HG03521 (cell line): ENCODE measurements around the gene OSBPL3.

ENCODE experiments used
- ATAC-seq: cut with Tn5 transposase; IDR thresholded peaks from one replicate; pipeline ENCODE4 v1.9.1; 2021; ENCODE audit warnings: mild to moderate bottlenecking, moderate library complexity; ENCODE audit not compliant: unreplicated experiment

The OSBPL3 gene

DNA sequence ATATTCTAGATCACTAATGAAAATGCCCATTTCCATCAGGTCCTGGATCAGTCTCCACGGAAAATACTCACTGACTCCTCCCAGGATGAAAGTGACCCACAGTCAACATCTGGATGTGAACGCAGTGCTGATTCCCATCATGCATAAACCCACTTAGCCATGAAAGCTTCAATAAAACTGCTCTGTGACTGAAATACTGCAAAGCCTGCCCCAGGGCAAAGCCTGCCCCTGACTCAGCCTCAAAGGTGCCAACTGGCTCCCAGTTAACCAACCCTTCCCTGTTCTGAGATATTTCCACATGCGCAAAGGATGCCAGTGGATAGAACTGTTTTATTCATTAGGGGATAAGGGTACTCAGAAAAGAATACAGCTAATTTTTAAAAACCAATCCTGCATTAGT, 24.0 kb downstream of the OSBPL3 start:
- no peak for ATAC-seq

DNA sequence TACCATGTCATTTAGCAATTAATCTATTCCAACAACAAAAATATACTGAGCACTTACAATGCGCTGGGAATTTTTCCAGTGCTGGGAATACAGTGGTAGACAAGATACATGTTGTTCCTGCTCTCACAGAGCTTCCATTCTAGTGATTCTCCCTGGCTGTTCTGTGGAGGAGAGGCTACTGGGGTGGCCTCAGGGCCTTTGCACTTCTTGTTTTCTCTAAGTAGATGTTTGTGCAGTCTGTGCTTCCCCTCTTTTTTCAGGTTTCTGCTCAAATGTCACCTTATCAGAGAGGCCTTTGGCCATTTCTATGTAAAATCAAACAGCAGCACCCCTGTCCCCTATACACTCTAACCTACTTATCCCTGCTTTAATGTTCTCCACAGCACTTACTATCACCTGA, 24.7 kb downstream of the OSBPL3 start:
- ATAC-seq: no peak

DNA sequence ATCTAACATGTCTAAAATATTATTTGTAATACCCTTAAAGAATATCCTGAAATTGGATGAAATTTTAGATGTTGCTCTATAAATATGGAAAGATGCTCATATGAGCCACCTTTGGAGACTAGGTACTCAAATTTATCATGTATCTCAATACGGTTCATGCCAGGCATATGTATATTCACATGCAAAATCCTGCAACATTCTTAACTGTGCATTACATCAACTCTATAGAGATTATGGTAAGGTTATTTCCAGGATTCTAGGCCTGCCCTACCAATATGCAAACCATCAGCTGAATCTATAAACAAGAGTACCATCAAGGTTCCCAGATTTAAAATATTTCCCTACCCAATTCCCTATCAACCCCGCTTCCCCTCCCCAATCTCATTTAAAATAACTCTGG, 27.5 kb downstream of the OSBPL3 start:
- no peak for ATAC-seq

DNA sequence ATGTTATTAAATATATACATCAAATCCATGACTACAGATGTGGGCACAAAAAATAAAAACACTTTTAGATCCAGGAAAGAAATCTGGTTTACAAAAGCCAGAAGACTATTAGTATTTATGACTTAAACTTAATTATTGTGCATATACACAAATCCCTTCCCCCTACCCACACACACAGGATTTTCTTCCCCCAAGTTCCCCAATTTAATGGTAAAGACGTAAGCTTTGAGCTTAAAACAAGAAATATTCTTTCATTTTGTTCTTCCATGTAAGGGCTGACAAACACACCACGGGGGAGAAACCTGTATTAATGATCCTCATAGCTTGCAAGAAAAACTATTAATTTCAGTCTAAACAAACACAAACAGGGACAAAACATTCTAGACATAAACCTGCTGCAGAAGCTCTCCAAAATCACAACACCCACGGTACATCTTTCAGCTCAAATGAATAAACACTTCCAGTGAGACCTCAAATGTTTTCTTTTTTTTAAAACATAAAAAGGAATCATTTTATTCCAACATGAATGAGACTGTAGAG, 28.5 kb downstream of the OSBPL3 start:
- ATAC-seq: no peak

DNA sequence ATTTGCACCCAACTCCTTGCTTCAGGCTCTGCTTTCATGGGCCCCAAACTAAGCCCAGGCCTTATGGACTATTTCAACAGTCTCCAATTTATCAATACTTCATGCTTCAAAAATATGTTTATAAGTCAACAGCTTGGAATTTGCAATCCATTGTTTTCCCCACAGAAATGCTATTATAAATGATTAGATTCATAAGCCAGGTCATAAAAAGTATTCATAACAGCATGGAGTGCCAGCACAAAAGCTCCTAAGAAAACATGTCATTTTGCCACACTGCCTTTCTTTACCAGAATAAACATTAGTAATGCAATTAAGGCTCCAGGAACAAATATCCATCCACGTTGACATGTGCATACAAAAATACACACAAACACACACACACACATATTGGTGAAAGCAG, 30.1 kb downstream of the OSBPL3 start:
- ATAC-seq: no peak

DNA sequence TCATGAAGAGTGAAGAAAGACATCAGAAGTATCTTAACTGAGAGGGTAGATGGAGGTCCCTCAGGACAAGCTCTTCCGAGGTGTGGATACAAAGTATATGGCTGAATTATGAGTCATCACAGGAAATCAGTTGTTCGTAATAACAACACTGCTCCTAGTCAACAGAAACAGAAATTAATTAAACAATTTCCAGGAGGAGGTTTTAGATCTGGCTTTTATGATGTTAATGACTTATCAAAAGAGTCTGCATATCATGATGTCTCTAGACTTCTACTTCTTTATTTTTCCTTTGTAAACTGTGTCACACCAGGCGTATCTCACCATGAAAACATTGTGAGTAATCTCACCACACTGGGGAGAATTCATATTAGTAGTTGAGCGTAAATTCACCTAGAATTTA, 31.2 kb downstream of the OSBPL3 start:
- ATAC-seq: no peak

DNA sequence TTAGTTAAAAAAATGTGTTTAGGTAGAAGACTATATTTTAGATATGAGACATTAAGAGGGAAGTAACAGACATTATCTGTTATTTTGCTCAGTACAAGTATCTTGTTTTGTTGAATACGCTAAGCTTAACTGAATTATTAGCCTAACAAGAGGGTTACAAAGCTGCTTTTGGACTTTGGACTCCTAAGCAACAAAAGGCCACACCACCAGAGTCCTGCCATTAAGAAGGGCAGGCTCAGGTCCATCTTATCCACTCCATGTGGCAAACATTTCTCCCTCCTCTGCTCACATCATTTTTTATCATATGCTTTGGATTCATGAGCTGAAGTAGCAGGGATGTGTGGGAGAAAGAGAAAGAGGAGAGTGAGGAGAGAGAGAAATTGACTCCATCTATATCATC, 33.5 kb downstream of the OSBPL3 start:
- no peak for ATAC-seq

DNA sequence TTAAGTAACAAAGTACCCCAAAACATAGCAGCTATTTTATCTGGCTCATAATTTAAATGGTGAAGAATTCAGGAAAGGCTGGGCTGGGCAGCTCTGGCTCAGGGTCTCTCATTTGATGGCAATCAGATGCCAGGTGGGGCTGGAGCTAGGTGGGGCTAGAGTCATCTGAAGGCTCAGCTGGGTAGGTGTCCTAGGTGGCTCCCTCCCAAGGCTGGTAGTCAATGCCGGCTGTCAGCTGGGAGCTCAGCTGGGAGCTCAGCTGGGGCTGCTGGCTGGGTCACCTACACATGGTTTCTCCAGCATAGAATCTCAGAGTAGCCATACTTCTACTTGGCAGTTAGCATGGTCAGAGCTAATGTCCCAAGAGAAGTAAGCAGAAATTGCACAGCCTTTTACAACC, 34.1 kb downstream of the OSBPL3 start:
- no peak for ATAC-seq

DNA sequence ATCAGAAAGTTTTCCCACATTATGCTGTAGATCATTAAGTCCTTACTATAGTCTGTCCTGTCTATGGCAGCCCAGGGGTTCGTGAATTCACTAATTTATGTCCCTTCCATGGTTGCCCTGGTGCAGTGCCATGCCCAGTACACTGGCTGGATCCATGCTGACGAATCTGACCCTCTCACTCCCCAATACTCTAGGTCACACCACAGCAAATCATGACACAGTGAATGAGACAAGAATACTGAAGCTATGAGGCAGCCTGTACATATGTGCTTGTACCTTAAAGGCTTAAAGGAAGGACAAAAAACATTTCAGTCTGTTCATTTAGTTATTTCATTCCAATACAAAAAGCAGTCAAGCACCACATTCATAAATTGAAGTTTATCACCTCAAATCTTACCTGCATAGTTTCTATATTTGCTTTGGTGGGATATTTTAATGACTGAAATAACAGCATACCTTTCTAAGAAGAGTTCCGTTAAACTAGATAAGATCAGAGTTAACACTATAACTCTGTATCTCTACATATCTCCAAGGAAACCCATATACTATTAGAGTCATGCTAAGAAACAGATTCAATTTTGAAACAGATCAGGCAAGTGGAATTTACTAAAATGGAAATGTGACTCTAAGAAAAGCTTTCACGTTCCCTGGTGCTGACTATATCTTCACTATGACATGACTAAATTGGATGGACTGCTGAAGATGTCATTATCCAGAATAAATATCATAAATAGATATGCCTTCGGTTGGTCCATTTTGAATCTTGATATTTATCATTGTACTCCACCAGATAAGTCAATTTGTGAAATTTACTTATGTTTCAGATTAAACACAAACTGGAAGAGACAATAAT, 36.7 kb downstream of the OSBPL3 start:
- no peak for ATAC-seq

DNA sequence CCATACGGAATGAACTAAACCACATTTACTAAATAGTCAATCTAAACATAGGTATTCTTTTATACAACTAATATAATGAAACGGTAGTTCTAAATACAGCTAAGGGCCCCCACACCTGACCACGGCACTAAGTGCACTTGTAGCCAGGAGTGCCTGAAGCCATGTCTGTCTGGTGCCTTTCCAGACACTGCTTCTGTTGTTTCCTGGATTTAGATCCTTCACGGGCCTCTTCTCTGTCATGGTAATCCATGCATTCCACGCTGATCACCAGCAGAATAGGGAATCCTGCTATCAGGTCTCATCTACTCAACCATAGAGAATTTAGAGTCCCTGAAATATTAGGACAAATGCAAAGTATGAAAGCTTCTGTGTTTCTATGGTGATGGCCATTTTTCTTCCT, 37.8 kb downstream of the OSBPL3 start:
- no peak for ATAC-seq

DNA sequence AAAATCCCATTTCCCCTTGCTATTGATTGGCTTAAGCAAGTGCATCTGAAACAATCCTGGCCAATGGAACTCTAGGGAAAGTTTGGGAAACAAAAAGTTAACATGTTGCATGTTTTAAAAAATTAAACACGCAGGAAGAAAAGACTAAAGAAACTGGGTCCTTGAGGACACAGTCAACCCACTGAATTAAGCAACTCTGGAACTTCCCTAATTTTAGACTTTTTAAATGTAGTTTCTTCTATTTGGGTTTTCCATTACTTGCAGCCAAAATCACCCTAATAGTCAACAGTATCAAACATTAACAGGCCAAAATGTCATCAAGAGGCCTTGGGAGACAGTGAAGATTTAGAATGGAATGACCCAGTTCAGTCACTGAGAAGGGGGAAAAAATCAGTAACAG, 40.6 kb downstream of the OSBPL3 start:
- ATAC-seq: no peak

DNA sequence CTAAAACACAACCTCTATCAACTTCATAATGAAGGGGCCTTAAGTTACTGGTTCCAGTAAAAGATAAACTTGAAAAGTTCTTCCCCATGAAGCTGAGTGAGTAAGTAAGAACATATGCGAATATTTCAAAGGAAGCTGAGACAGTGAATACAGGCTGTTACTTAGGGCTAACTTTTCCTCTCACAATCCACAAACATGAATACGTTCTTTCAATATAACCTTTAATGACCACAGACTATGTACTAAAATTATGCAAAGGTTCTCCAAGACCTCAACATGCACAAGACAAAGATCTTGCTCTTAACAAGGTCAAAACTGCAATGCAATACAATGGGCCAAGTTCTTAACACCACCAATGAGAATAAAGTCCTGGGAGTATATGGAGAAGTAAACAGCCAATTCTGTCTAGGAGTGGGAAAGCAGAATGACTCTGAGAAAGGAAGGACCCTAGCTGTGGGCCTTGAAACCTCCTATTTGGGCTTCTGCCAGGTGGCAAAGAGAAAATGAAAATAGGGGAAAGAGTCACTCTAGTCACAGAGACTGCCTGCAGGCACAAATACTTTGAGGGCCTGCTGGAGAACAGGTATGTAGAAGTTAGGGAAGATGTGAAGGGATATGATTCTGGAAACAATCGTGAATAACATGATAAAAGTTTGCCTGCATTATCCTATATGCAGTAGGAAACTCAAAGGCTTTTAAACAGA, 43.7 kb downstream of the OSBPL3 start:
- ATAC-seq: peak; percentile 74

DNA sequence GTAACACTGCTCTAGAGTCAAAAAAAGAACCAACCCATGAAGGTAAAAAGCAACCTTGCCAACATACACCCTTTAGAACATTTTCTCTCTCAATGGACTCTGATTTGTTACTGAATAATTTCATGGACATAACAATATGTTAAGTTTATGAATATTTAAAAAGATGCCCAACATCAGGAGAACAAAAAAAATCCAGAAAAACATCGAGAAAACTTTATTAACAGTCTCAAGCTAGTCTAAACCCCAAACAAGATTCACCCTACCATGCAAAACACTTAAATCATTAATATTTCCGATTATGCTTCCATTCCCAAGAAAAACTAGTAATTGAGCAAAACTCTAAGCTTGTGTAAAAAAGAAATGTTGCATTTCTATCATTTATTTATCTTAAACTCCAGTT, 46.7 kb downstream of the OSBPL3 start:
- no peak for ATAC-seq

DNA sequence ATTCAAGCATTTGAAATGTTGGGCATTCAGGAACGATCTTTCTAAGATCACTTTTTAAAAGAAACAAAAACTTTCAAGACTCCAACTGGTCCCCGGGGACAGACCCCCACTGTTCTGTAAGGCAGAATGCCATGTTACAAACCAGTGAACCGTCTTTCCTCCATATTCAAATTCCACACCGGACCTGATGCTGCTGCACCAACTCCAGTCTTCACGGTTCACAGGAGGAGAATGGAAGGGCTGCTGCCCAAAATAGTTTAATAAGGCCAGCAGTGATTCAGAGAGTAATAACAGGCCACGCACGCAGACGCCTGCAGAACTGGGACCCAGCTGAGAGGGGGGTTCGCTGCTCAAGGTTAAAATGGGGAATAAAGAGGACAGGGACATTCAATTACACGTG, 47.2 kb downstream of the OSBPL3 start:
- ATAC-seq: no peak

DNA sequence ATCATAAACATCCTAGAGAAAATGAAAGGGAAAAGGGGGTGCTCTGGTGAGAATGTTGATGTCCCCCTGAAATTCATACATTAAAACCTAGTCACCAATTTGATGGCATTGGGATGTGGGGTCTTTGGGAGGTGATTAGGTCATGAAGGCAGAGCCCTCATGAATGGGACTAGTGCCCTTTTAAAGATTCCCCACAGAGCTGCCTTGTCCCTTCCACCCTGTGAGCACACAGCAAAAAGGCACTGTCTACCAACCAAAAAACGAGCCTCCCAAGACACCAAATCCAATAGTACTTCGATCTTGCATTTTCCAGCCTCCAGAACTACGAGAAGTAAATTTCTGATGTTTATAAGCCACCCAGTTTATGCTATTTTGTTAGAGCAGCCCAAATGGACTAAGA, 47.6 kb downstream of the OSBPL3 start:
- ATAC-seq: no peak

DNA sequence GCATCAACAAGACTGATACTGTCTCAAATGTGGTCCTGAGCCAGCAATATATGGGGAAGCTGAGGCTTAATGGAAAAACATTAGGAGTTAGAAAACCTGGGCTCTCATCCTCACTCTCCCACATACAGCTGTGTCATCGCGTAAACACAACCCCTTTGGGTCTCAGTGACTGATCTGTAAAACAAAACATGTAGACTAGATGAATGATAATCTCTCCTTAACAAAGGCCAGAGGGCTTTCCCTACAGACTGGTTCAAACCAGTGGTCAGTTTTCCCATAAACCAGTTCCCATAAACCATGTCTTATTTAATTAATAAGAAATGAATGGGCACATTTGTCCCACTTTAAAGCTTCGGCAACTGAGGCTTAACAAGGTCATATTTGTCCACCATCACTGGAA, 48.1 kb downstream of the OSBPL3 start:
- no peak for ATAC-seq

DNA sequence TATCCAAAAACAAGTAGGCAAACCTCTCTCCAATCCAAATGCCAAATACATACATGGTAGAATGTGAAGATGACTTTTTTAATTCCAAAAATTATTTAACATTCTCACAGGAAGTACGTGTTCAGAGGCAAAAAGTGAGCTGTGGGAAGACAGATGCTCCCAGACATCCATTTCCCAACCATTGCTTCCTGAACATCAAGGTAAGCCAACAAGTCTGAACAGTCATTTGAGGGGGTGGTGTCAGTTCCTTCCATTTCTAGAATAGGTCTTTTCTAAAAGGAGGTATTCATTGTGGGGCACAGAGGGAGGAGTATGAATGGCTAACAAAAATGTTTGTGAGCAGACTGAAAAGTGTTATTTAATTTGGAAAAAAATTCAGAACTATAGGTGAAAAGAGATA, 49.1 kb downstream of the OSBPL3 start:
- no peak for ATAC-seq

DNA sequence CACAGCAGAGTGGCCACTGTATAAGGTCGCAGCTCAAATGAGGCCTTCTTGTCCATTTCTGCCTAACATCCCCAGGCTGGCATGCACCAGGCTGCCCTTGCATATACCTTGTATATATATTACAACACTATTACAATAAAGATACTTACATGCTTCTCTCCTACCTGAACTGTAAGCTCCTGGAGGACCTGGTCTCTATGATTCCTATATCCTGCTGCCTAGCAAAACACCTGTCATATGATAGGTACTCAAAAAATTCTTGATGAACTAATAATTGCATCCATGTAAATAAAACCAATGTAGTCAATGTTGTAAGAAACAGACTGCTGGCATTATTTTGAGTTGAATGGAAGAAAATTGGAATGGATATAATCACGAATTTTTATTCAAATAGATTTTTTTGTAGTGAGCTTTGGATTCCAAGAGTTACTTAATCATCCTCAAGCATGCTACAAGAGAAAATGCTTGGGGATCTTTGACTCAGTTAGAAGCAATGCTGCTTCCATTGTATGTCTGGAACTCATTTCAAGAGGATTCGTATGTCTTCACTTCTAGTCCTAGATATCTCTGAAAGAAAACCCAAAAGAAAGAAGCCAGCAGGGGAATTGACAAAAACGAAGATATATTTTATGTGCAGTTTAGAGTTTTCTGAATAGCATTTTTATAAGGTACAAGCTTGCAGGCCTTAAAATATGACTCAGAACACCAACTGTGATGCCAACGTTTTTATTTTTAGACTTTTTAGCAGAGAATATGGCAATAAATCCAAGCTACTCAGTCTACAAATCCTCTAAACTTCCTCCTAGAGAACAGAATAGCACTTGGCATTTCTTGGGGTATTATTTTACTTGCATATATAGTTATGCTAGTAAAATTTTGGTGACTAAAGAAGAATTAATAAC, 53.1 kb downstream of the OSBPL3 start:
- ATAC-seq: no peak

DNA sequence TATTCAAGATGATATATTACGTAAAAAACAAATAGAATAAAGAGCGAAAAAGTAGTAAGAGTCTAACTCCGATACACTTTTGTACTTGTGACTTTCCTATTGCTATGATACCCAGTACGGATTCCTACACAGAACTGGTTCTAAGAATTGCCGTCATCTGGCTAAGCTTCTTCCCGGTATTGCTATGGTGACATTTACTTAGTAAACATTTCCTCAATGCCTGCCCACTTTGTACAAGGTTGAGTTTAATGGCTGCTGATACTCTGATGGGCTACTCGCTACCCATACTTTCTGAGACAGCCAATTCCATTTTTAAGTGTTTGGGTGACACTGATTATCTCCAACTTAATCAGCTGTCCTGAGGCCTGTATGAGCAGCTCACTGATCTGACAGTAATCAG, 55.6 kb downstream of the OSBPL3 start:
- no peak for ATAC-seq

DNA sequence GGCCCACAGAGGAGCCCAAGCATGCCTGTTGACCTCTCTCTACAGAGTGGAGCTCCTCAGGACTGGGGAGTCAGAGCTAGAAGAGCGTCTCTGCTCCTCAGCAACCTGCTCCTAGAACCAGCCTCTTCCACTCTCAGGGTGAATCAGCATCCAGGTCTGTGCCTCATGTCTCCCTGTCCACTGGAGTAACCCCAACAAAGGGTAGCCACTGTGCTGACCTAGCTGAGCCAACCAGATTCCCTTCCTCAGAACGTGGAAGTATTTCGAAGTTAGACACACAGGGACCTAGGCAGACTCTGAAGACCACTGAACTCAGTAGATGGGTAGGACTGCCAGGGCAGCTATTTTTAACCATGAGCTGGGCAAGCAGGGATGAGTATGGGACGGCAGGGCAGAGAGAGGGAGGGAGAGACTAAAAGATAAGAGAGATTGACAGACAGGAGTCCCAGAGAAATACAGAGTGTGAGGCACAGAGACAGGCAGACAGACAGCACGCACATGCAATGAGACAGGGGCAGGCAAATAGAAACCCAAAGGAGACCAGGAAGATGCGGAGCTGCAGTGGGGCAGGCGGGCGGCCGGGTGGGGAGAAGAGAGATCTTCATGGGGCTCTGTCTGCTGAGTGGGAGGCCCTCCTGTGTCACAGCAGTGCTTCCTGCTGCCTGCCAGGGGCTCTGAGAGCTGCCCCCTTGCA, 56.7 kb downstream of the OSBPL3 start:
- ATAC-seq: no peak
